Natural killer cell (primary cell): ENCODE results near the gene ADNP2. TPM values are rescaled to one million over a fixed set of nuclear protein-coding genes. Genes with fewer than 3 reads are reported as not detected.

ENCODE experiments used
- ATAC-seq, 3 donors: fragments of 150-1000 bp in 2 of 3; fragments of 200-7000 bp in 1 of 3; cut with Tn5 transposase; 1 replicate in 1 of 3; 2 replicates in 2 of 3; pipeline ENCODE4 v1.10.0; 2021; ENCODE audit warnings: mild to moderate bottlenecking in 2 of 3, moderate library complexity in 2 of 3
- DNase-seq, 2 donors: peaks; one replicate each; pipeline versions ENCODE4 v3.0.0 to v3.0.0-alpha.2; 2013 to 2021; ENCODE audit warnings: mixed read lengths in 1 of 2
- H3K27ac ChIP-seq: one replicate; pipeline ENCODE4 v1.5.1; 2013; ENCODE audit warnings: mild to moderate bottlenecking, low read length
- H3K27me3 ChIP-seq: one replicate; pipeline ENCODE4 v1.6.1; 2013; ENCODE audit warnings: low read length; ENCODE audit not compliant: control insufficient read depth, insufficient read depth
- H3K36me3 ChIP-seq: one replicate; pipeline ENCODE4 v1.6.1; 2013; ENCODE audit warnings: low read length; ENCODE audit not compliant: control insufficient read depth, insufficient read depth
- H3K4me1 ChIP-seq: one replicate; pipeline ENCODE4 v1.6.1; 2013; ENCODE audit warnings: low read length; ENCODE audit not compliant: control insufficient read depth, insufficient read depth
- H3K4me3 ChIP-seq: one replicate; pipeline ENCODE4 v1.5.1; 2013; ENCODE audit warnings: low read length
- H3K9me3 ChIP-seq: one replicate; pipeline ENCODE4 v1.6.1; 2013; ENCODE audit warnings: low read length; ENCODE audit not compliant: control insufficient read depth, insufficient read depth
- H3K27ac Mint-ChIP-seq, 2 donors: one replicate each; pipeline ENCODE4 v1.8.0; 2022; ENCODE audit warnings: mild to moderate bottlenecking in 2 of 2, mixed read lengths in 2 of 2, moderate library complexity in 1 of 2
- H3K27me3 Mint-ChIP-seq, 2 donors: one replicate each; pipeline ENCODE4 v1.8.0; 2022; ENCODE audit warnings: low read depth in 2 of 2, mixed read lengths in 2 of 2
- H3K36me3 Mint-ChIP-seq: one replicate; pipeline ENCODE4 v1.8.0; 2022; ENCODE audit warnings: mixed read lengths
- H3K4me1 Mint-ChIP-seq, 2 donors: one replicate each; pipeline ENCODE4 v1.8.0; 2022; ENCODE audit warnings: mixed read lengths in 2 of 2
- H3K4me3 Mint-ChIP-seq: one replicate; pipeline ENCODE4 v1.8.0; 2022; ENCODE audit warnings: mild to moderate bottlenecking, moderate library complexity, mixed read lengths
- H3K9me3 Mint-ChIP-seq, 2 donors: one replicate each; pipeline ENCODE4 v1.8.0; 2022; ENCODE audit warnings: mixed read lengths in 2 of 2
- WGBS: methylation state at CpG from one replicate; pipeline ENCODE4 v1.1.7; 2013; ENCODE audit warnings: missing lambda C conversion rate; ENCODE audit not compliant: insufficient coverage; 5-methylcytosine and 5-hydroxymethylcytosine counted together
- intact Hi-C: fragments of 100-400 bp; cut with micrococcal nuclease; formaldehyde crosslinking; loops from one replicate; pipeline ENCODE4 v1.14.2; 2022
- total RNA-seq, 4 donors: library from RNA; stranded (reverse); fragments of 120-200 nt in 1 of 4; gene quantifications; one replicate each; pipeline versions ENCODE4 v1.2.3 to v1.2.4, GENCODE V29; 2013 to 2022
- TF ChIP-seq, protein P1 (sequence below): fragments of 200-600 bp; IDR thresholded peaks from one replicate; pipeline ENCODE4 v1.8.0; 2022; ENCODE audit warnings: antibody characterized with exemption

ADNP2 gene
- total RNA-seq, 3 donors from 2014 or later (not counting 1 experiment from before 2014, with no cell fraction given): 31.2 to 39.2 (median 31.4) TPM

- intact Hi-C loops: no loop called here
- no peaks in the 10 kb centered on the region for H3K36me3 Mint-ChIP-seq
- peaks cover 10 to 11% of the 10 kb centered on the region in 2 donors for H3K27me3 Mint-ChIP-seq
- Histone ChIP-seq H3K36me3 (no peaks in the 10 kb centered on the region), H3K4me1 (no peaks in the 10 kb centered on the region), H3K27me3 (no peaks in the 10 kb centered on the region), H3K4me3 (no peak overlapping the region), H3K9me3 (no peaks in the 10 kb centered on the region), H3K27ac (no peak overlapping the region)
- WGBS: 71% methylated on average over 6 of the region's 6 CpGs
- H3K9me3 Mint-ChIP-seq: no peaks in the 10 kb centered on the region
- DNase-seq: peak in 1 of 2 donors; percentile 57
- H3K27ac Mint-ChIP-seq: no peak overlapping the region
- no peak overlapping the region for H3K4me3 Mint-ChIP-seq
- TF ChIP-seq, protein P1, sequence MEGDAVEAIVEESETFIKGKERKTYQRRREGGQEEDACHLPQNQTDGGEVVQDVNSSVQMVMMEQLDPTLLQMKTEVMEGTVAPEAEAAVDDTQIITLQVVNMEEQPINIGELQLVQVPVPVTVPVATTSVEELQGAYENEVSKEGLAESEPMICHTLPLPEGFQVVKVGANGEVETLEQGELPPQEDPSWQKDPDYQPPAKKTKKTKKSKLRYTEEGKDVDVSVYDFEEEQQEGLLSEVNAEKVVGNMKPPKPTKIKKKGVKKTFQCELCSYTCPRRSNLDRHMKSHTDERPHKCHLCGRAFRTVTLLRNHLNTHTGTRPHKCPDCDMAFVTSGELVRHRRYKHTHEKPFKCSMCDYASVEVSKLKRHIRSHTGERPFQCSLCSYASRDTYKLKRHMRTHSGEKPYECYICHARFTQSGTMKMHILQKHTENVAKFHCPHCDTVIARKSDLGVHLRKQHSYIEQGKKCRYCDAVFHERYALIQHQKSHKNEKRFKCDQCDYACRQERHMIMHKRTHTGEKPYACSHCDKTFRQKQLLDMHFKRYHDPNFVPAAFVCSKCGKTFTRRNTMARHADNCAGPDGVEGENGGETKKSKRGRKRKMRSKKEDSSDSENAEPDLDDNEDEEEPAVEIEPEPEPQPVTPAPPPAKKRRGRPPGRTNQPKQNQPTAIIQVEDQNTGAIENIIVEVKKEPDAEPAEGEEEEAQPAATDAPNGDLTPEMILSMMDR: no peak
- no peaks in the 10 kb centered on the region for H3K4me1 Mint-ChIP-seq
- ATAC-seq: peak in 2 of 3 donors; percentile 36 to 47
These were observed 45.2 kb downstream of the ADNP2 start for GRCh38 chr18:80154293-80154692.

- 65% methylated on average over 5 of the region's 8 CpGs for WGBS
- H3K36me3 Mint-ChIP-seq: no peaks in the 10 kb centered on the region
- DNase-seq (peak; percentile 61 to 86), ATAC-seq (peak; percentile 68 to 80 (median 79))
- TF ChIP-seq, protein P1: peak; percentile 96
- H3K4me1 Mint-ChIP-seq: no peaks in the 10 kb centered on the region
- Histone ChIP-seq H3K9me3 (no peaks in the 10 kb centered on the region), H3K27me3 (no peaks in the 10 kb centered on the region), H3K36me3 (no peaks in the 10 kb centered on the region), H3K27ac (no peak overlapping the region), H3K4me3 (no peak overlapping the region), H3K4me1 (peaks cover 6% of the 10 kb centered on the region)
- no peak overlapping the region for H3K27ac Mint-ChIP-seq
- H3K4me3 Mint-ChIP-seq: no peak overlapping the region
- peaks cover 0 to 11% of the 10 kb centered on the region in 2 donors for H3K27me3 Mint-ChIP-seq
- no peaks in the 10 kb centered on the region for H3K9me3 Mint-ChIP-seq
- intact Hi-C loops: no loop called here
These were observed 48.8 kb downstream of the ADNP2 start for GRCh38 chr18:80157708-80158343.

GRCh38 chr18:80158365-80158764, 49.3 kb downstream of the ADNP2 start:
- H3K4me1 ChIP-seq: peaks cover 6% of the 10 kb centered on the region
- H3K9me3 ChIP-seq: no peaks in the 10 kb centered on the region
- 82% methylated on average over 5 of the region's 5 CpGs for WGBS
- TF ChIP-seq, protein P1: no peak
- H3K9me3 Mint-ChIP-seq: no peaks in the 10 kb centered on the region
- H3K36me3 Mint-ChIP-seq: no peaks in the 10 kb centered on the region
- no peak overlapping the region for H3K27ac ChIP-seq
- no peak for DNase-seq
- H3K27ac Mint-ChIP-seq: no peak overlapping the region
- H3K4me1 Mint-ChIP-seq: no peaks in the 10 kb centered on the region
- no peak overlapping the region for H3K4me3 ChIP-seq
- intact Hi-C loops: no loop called here
- no peaks in the 10 kb centered on the region for H3K27me3 ChIP-seq
- no peak overlapping the region for H3K4me3 Mint-ChIP-seq
- peaks cover 0 to 11% of the 10 kb centered on the region in 2 donors for H3K27me3 Mint-ChIP-seq
- ATAC-seq: no peak
- no peaks in the 10 kb centered on the region for H3K36me3 ChIP-seq
